Measurements from ENCODE around the gene SYVN1. TPM values are rescaled to one million over a fixed set of nuclear protein-coding genes. Genes with fewer than 3 reads are reported as not detected.

The SYVN1 gene
- total and polyA plus RNA-seq, 10 of the 15 experiments (the other 5 are each of a cell fraction or from before 2014, with no cell fraction given): 0.79 to 63.6 (median 20.1) TPM

- CTCF ChIA-PET: interaction anchor here (0.7 kb wide), 1 partner anchor 187 kb away, joined by 3 read pairs; no protein-coding TSS in a partner anchor
- 40% methylated on average over 11 of the region's 12 CpGs for WGBS (ENCODE audit: insufficient coverage, insufficient replicate concordance, low lambda C conversion rate, missing lambda C conversion rate)
- peak overlapping the region; percentile 91 for H3K4me2 ChIP-seq (ENCODE audit: control insufficient read depth, insufficient read depth)
- no peaks in the 10 kb centered on the region; a peak in 1 of 4 replicates for H3K27me3 ChIP-seq (replicated peaks in 1 of 2; ENCODE audit: control insufficient read depth in 2 of 2, insufficient read depth in 2 of 2, low read length in 1 of 2)
- no peaks in the 10 kb centered on the region for H4K20me1 ChIP-seq (ENCODE audit: control insufficient read depth, insufficient read depth)
- peak; percentile 27 for DNase-seq (ENCODE audit: low read depth, low spot score)
- peak overlapping the region; percentile 92 for H2AFZ ChIP-seq (ENCODE audit: control insufficient read depth, low read depth, low read length)
- peak; percentile 83 for ATAC-seq
- SMC1A ChIA-PET (ENCODE audit: uncharacterized antibody, unreplicated experiment): interaction anchor here (0.6 kb wide), 1 partner anchor 92 kb away, joined by 3 read pairs; no protein-coding TSS in a partner anchor
- intact Hi-C loops (cut with micrococcal nuclease; ENCODE audit: unreplicated experiment): no loop called here
- peak overlapping the region; percentile 82 for H3K27ac ChIP-seq (ENCODE audit: control insufficient read depth, insufficient read depth)
- H3K36me3 ChIP-seq (ENCODE audit: control insufficient read depth in 2 of 2, insufficient read depth in 2 of 2, low read length in 1 of 2): no peaks in the 10 kb centered on the region
- BruUV-seq (replicated peaks): no TSS peak
- in situ Hi-C loops (cut with MboI): no loop called here
- H3K79me2 ChIP-seq (ENCODE audit: control insufficient read depth, insufficient read depth, low read length): no peaks in the 10 kb centered on the region
- no peak overlapping the region for H3K4me3 ChIP-seq
- H3K4me1 ChIP-seq (ENCODE audit: control insufficient read depth, insufficient read depth, low read length): peaks cover 29% of the 10 kb centered on the region
- peak overlapping the region; percentile 35 for H3K9ac ChIP-seq (ENCODE audit: control insufficient read depth, insufficient read depth, low read length)
- peak; percentile 59 for FAIRE-seq
- RAD21 ChIA-PET (ENCODE audit: unreplicated experiment): no interaction called here
- POLR2A ChIA-PET: no interaction called here
- H3K9me3 ChIP-seq (replicated peaks; ENCODE audit: control insufficient read depth, insufficient read depth, low read length): no peaks in the 10 kb centered on the region
- TF ChIP-seq ATF2 (IDR thresholded peaks at IDR 0.05; ENCODE audit: low read length) (no peak), TCF12 (IDR thresholded peaks at IDR 0.05; ENCODE audit: low read depth, low read length) (no peak), RBBP5 (conservative IDR thresholded peaks at IDR 0.05) (no peak), JUNB (IDR thresholded peaks at IDR 0.05) (peak; percentile 37; the same call in 1 of the 2 replicates), POLR2A (IDR thresholded peaks at IDR 0.05; ENCODE audit: low read depth, low read length) (peak; percentile 40; the same call in 1 of the 2 replicates), RELA (IDR thresholded peaks at IDR 0.05; ENCODE audit: borderline replicate concordance, partially characterized antibody) (no peak), BCL3 (IDR thresholded peaks at IDR 0.05; ENCODE audit: borderline replicate concordance, insufficient read depth, low read depth, low read length, poor library complexity, severe bottlenecking) (no peak), MTA2 (IDR thresholded peaks at IDR 0.05; ENCODE audit: low read depth) (no peak), SMARCA5 (IDR thresholded peaks at IDR 0.05) (no peak), ATF3 (IDR thresholded peaks at IDR 0.05; ENCODE audit: borderline replicate concordance, extremely low read depth, low read depth, low read length) (no peak), YY1 (IDR thresholded peaks at IDR 0.05; ENCODE audit: low read depth, low read length) (0 out of 2 replicates have a peak, but pooled peaks have one; percentile 5), EED (IDR thresholded peaks at IDR 0.05; ENCODE audit: low read depth) (peak; percentile 83), PRDM15 (CRISPR knock-in tag; IDR thresholded peaks at IDR 0.05) (no peak), E2F8 (IDR thresholded peaks at IDR 0.05; ENCODE audit: low read depth, partially characterized antibody) (no peak)
Observed at GRCh38 chr11:65150509-65151299, 16.4 kb upstream of the SYVN1 start.
